ENCODE measurements around the gene NRM. TPM values are rescaled to one million over a fixed set of nuclear protein-coding genes. Genes with fewer than 3 reads are reported as not detected.

NRM gene
- total and polyA plus RNA-seq, 2 of the 13 experiments (the other 11 are each of a cell fraction or from before 2014, with no cell fraction given), result 12.5 to 16.0 TPM

GRCh38 chr6:30717129-30717844 lies 26.5 kb upstream of the NRM start, which contains the start of gene MDC1 (continued):
- TF ChIP-seq ZBED4 (CRISPR knock-in tag; IDR thresholded peaks at IDR 0.05; ENCODE audit: borderline replicate concordance) (peak; percentile 87), GMEB2 (CRISPR knock-in tag; IDR thresholded peaks at IDR 0.05; ENCODE audit: low read depth) (peak; percentile 83), RELA (CRISPR knock-in tag; IDR thresholded peaks at IDR 0.05) (peak; percentile 84), ZNF792 (CRISPR knock-in tag; IDR thresholded peaks at IDR 0.05) (peak; percentile 98), ZNF816 (CRISPR knock-in tag; IDR thresholded peaks at IDR 0.05; ENCODE audit: borderline replicate concordance) (peak; percentile 98), ZNF580 (CRISPR knock-in tag; IDR thresholded peaks at IDR 0.05; ENCODE audit: borderline replicate concordance, low read depth) (peak; percentile 95; the same call in 1 of the 2 replicates), ZNF83 (CRISPR knock-in tag; IDR thresholded peaks at IDR 0.05; ENCODE audit: borderline replicate concordance) (peak; percentile 70; the same call in 1 of the 2 replicates), GABPB1 (CRISPR knock-in tag; IDR thresholded peaks at IDR 0.05) (peak; percentile 92), CENPT (CRISPR knock-in tag; IDR thresholded peaks at IDR 0.05; ENCODE audit: low read depth) (peak; percentile 87; the same call in 1 of the 2 replicates), TCF12 (IDR thresholded peaks at IDR 0.05) (no peak), TCF12 (CRISPR knock-in tag; IDR thresholded peaks at IDR 0.05) (peak; percentile 74; the same call in 1 of the 2 replicates), SNRNP70 (IDR thresholded peaks at IDR 0.05; ENCODE audit: low read depth, low read length) (no peak), YY1 (IDR thresholded peaks at IDR 0.05; ENCODE audit: insufficient read depth, insufficient replicate concordance, low read depth, low read length) (peak; percentile 94), SMAD3 (CRISPR knock-in tag; IDR thresholded peaks at IDR 0.05) (peak; percentile 96; the same call in 1 of the 2 replicates), ZNF883 (CRISPR knock-in tag; IDR thresholded peaks at IDR 0.05; ENCODE audit: not compliant biosample characterization) (peak; percentile 71), RNF2 (conservative IDR thresholded peaks at IDR 0.05; ENCODE audit: low read depth) (0 out of 2 replicates have a peak, but pooled peaks have one; percentile 19), ZNF737 (CRISPR knock-in tag; IDR thresholded peaks at IDR 0.05; ENCODE audit: borderline replicate concordance) (no peak), SNAI1 (CRISPR knock-in tag; IDR thresholded peaks at IDR 0.05; ENCODE audit: borderline replicate concordance) (no peak), KDM5B (CRISPR knock-in tag; IDR thresholded peaks at IDR 0.05; ENCODE audit: borderline replicate concordance) (0 out of 2 replicates have a peak, but pooled peaks have one; percentile 60), NCOR1 (IDR thresholded peaks at IDR 0.05; ENCODE audit: borderline replicate concordance, low read length) (peak; percentile 68; the same call in 1 of the 2 replicates), ZBTB25 (CRISPR knock-in tag; IDR thresholded peaks at IDR 0.05) (peak; percentile 98), ZNF691 (CRISPR knock-in tag; IDR thresholded peaks at IDR 0.05; ENCODE audit: borderline replicate concordance, low read depth) (peak; percentile 95; the same call in 1 of the 2 replicates)

All from HepG2 (cell line).